Aorta (tissue), 5 donors: ENCODE results near the gene CREB3L2. TPM values are rescaled to one million over a fixed set of nuclear protein-coding genes. Genes with fewer than 3 reads are reported as not detected.

Experiments used
- ATAC-seq: fragments of 200-7000 bp; cut with Tn5 transposase; one replicate; pipeline ENCODE4 v1.9.1; 2022; ENCODE audit warnings: moderate library complexity; ENCODE audit not compliant: low FRiP score
- DNase-seq, 2 donors: peaks; one replicate each; pipeline ENCODE4 v3.0.0-alpha.2; 2020
- H3K27ac ChIP-seq, 2 donors: one replicate each; pipeline ENCODE4 v1.5.1; 2013; ENCODE audit warnings: low read length in 2 of 2, mild to moderate bottlenecking in 2 of 2, moderate library complexity in 2 of 2, control low read depth in 1 of 2, inconsistent platforms in 1 of 2, low read depth in 1 of 2
- H3K27me3 ChIP-seq, 2 donors: one replicate each; pipeline ENCODE4 v1.6.1; 2013; ENCODE audit warnings: control low read depth in 1 of 2, low read length in 1 of 2, mild to moderate bottlenecking in 1 of 2, moderate library complexity in 1 of 2; ENCODE audit not compliant: insufficient read depth in 2 of 2, control insufficient read depth in 1 of 2
- H3K36me3 ChIP-seq, 2 donors: one replicate each; pipeline ENCODE4 v1.6.1; 2013; ENCODE audit warnings: control low read depth in 1 of 2, low read length in 1 of 2, mild to moderate bottlenecking in 1 of 2; ENCODE audit not compliant: insufficient read depth in 2 of 2, control insufficient read depth in 1 of 2
- H3K4me1 ChIP-seq, 2 donors: one replicate each; pipeline ENCODE4 v1.6.1; 2013; ENCODE audit warnings: low read length in 2 of 2, control low read depth in 1 of 2, mild to moderate bottlenecking in 1 of 2, moderate library complexity in 1 of 2; ENCODE audit not compliant: insufficient read depth in 2 of 2, control insufficient read depth in 1 of 2
- H3K4me3 ChIP-seq, 2 donors: one replicate each; pipeline ENCODE4 v1.5.1; 2013; ENCODE audit warnings: low read length in 2 of 2, control low read depth in 1 of 2, mild to moderate bottlenecking in 1 of 2
- H3K9me3 ChIP-seq: one replicate; pipeline ENCODE4 v1.6.1; 2013; ENCODE audit warnings: mild to moderate bottlenecking, low read length; ENCODE audit not compliant: control insufficient read depth
- WGBS, 2 donors: extraction: QIAGEN DNeasy Blood & Tissue Kit; methylation state at CpG; one replicate each; pipeline ENCODE4 v1.1.7; 2013; 5-methylcytosine and 5-hydroxymethylcytosine counted together
- intact Hi-C, 2 donors: fragments of 100-400 bp; cut with DNase I; formaldehyde crosslinking; loops; one replicate each; pipeline versions ENCODE4 v1.14.2 to v1.15.0; 2022
- polyA plus RNA-seq, 2 donors: library from polyadenylated mRNA; stranded (reverse); fragments of 200-250 nt; gene quantifications; one replicate each; pipeline ENCODE4 v1.2.3, GENCODE V29; 2013
- total RNA-seq, 2 donors: library from RNA; stranded (reverse); fragmentation: NEBNext Ultra II Directional; extraction: Animal tissue kit (Norgen Biotek cat#: 25700); gene quantifications; one replicate each; pipeline ENCODE4 v1.2.1, GENCODE V29; 2021
- donor health status: healthy with polysubstance abuse.
- donor health status: Bipolar disorder and iron deficiency.
- donor health status: DM: no; HTN: no; CAD: no.
- donor health status: DM: no; HTN: no; CAD: no.
- donor health status: DM: yes; HTN: yes; CAD: no.

The CREB3L2 gene
- total and polyA plus RNA-seq, 4 donors, result 10.6 to 165 (median 73.7) TPM

DNA sequence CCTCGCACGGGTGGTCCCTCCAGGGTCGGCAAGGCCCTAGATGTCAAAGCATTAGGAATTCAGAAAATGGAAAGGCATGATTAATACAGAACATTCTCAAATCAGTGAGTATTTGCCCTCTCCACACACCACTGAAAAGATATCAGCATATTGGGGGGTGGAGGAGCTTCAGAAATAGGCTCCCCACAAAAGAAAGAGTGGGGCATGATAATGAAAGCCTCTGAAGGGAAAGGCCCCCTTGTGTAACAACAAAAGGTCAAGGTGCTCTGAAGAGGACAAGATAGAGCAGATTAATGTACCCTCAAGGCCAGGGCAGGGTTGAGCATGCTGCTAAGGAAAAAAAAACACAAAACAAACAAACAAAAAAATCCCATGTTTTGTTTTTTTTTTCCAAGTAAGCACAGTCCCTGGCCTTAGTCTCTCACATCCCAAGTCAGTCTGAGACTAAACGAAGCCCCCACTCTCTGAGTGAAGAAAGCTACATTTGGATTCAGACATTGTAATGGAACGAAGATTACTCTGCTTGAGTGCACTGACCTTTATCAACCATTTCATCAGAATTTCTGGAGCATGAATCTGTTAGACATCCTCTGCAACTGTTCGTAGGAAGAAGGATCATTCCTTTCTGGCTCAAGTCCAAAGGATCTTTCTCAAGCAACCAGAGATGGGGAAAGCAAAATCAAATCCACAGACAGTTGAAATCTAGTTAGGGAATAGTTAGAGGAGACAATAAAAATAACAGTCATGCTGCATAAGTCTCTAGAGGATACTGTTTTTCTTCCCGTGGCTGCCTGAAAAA lies 127.7 kb downstream of the CREB3L2 start:
- no peak overlapping the region for H3K4me3 ChIP-seq
- H3K36me3 ChIP-seq, result peaks cover 5 to 6% of the 10 kb centered on the region in 2 donors
- WGBS, 2 donors, result 46 to 49% methylated on average over 7 of the region's 7 CpGs
- DNase-seq (no peak), ATAC-seq (no peak)
- H3K27me3 ChIP-seq, result no peaks in the 10 kb centered on the region
- peak overlapping the region in 1 of 2 donors; percentile 62 for H3K27ac ChIP-seq
- intact Hi-C loops, result no loop called here
- H3K9me3 ChIP-seq, result no peaks in the 10 kb centered on the region
- H3K4me1 ChIP-seq, result peaks cover 6 to 14% of the 10 kb centered on the region in 2 donors

DNA sequence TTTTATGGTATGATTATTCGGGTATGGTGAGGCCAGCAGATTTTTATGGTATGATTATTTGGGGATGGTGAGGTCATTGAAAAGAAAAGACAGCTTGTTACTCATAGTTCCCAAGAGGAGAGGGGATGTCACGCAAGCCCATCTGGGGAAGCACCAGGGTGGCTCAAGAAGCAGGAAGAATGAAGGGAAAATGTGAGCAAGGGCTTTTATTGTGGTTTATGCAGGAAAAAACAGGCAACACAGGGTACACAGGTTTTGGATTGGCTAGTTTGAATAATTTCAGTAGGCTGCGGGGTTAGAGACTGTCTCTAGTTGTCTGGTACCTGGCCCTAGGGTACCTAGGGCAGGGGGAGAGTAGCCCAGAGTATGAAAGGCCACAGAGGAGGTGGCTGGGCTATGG lies 128.4 kb downstream of the CREB3L2 start:
- Histone ChIP-seq H3K4me3 (no peak overlapping the region), H3K27ac (no peak overlapping the region), H3K27me3 (no peaks in the 10 kb centered on the region), H3K9me3 (no peaks in the 10 kb centered on the region), H3K4me1 (peaks cover 6 to 11% of the 10 kb centered on the region in 2 donors), H3K36me3 (peaks cover 5 to 6% of the 10 kb centered on the region in 2 donors)
- intact Hi-C loops, result no loop called here
- ATAC-seq (no peak), DNase-seq (no peak)
- WGBS, 2 donors, result 86 to 87% methylated on average over 3 of the region's 3 CpGs

GRCh38 chr7:137871170-137871915 lies 130.5 kb downstream of the CREB3L2 start:
- ATAC-seq, result no peak
- Histone ChIP-seq H3K27ac (peak overlapping the region in 1 of 2 donors; percentile 4), H3K4me1 (peaks cover 3 to 5% of the 10 kb centered on the region in 2 donors), H3K4me3 (no peak overlapping the region), H3K27me3 (no peaks in the 10 kb centered on the region), H3K9me3 (no peaks in the 10 kb centered on the region), H3K36me3 (peaks cover 6 to 13% of the 10 kb centered on the region in 2 donors)
- no peak for DNase-seq
- 75 to 79% methylated on average over 7 of the region's 7 CpGs for WGBS, 2 donors
- intact Hi-C loops, result no loop called here

DNA sequence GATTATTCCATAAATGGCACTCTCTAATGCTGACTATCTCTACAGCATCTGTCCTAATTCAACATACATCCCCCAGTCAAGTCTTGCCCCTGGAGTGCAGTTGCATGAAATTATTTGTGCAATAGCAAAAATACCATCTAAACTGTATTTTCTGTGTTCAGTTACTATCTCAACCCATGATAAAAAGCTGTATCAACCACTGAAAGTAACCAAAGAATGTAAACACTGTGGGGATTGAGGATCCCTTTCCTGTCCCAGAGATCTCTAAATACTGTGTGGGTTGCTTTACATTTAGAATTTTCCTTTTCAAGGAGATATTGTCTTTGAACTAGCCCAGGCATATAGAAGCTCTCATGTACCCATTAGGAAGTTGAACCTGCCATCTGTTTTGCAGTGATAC lies 131.2 kb downstream of the CREB3L2 start:
- Histone ChIP-seq H3K9me3 (no peaks in the 10 kb centered on the region), H3K36me3 (peaks cover 6 to 15% of the 10 kb centered on the region in 2 donors), H3K4me3 (no peak overlapping the region), H3K27me3 (no peaks in the 10 kb centered on the region), H3K27ac (no peak overlapping the region), H3K4me1 (peaks cover 3 to 5% of the 10 kb centered on the region in 2 donors)
- no peak for ATAC-seq
- intact Hi-C loops, result no loop called here
- no peak for DNase-seq

- intact Hi-C loops, result no loop called here
- Histone ChIP-seq H3K36me3 (peaks cover 7 to 18% of the 10 kb centered on the region in 2 donors), H3K9me3 (no peaks in the 10 kb centered on the region), H3K27me3 (no peaks in the 10 kb centered on the region), H3K27ac (no peak overlapping the region), H3K4me3 (no peak overlapping the region), H3K4me1 (peaks cover 3 to 5% of the 10 kb centered on the region in 2 donors)
- no peak for DNase-seq
- 97 to 100% methylated on average over 1 of the region's 1 CpG for WGBS, 2 donors
- no peak for ATAC-seq
Observed at GRCh38 chr7:137870078-137870477, 131.8 kb downstream of the CREB3L2 start.

DNA sequence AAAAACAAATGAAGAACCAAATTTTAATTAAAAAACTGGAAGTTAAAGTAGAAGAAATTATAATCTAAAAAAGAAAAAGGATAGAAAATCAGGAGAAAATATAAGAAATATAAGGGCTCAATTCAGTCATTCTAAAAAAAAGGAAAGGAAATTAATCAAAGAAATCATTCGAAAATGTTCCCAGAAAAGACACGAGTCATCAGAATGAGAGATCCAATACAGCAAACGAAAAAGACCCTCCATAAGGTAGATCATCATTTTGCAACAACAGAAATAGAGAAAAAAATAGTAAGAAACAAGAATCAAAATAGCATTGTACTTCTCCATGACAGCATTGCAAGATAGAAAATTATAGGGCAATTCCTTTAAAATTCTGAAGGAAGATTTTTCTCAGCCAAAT lies 132.6 kb downstream of the CREB3L2 start:
- 92 to 93% methylated on average over 3 of the region's 3 CpGs for WGBS, 2 donors
- DNase-seq, result no peak
- no peak overlapping the region for H3K4me3 ChIP-seq
- intact Hi-C loops, result no loop called here
- H3K36me3 ChIP-seq, result peaks cover 8 to 20% of the 10 kb centered on the region in 2 donors
- no peak overlapping the region for H3K27ac ChIP-seq
- no peaks in the 10 kb centered on the region for H3K27me3 ChIP-seq
- H3K9me3 ChIP-seq, result no peaks in the 10 kb centered on the region
- no peak for ATAC-seq
- H3K4me1 ChIP-seq, result peaks cover 0 to 2% of the 10 kb centered on the region in 2 donors

DNA sequence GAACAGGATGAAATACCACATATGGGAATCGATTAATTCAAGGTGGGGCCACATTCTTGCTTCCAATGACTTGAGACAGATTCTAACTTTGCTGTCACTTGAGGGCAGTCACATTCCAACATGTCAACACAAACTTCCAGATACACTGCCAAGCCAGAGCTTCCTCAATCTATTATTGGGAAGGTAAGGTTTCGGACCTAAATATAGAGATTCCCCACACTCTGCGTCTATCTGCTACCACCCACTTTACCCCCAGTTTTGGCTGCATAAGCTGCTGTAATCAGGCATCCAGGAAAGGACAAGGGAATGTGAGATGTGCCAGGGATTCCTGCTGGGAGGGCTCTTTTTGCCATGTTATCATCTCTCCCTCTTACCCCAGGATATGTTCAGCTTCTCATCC lies 134.6 kb downstream of the CREB3L2 start:
- no peak overlapping the region for H3K4me3 ChIP-seq
- WGBS, 2 donors, result 87 to 91% methylated on average over 3 of the region's 3 CpGs
- H3K27me3 ChIP-seq, result no peaks in the 10 kb centered on the region
- ATAC-seq (no peak), DNase-seq (no peak)
- H3K9me3 ChIP-seq, result no peaks in the 10 kb centered on the region
- intact Hi-C loops, result no loop called here
- H3K36me3 ChIP-seq, result peaks cover 10 to 14% of the 10 kb centered on the region in 2 donors
- H3K27ac ChIP-seq, result no peak overlapping the region
- no peaks in the 10 kb centered on the region for H3K4me1 ChIP-seq

DNA sequence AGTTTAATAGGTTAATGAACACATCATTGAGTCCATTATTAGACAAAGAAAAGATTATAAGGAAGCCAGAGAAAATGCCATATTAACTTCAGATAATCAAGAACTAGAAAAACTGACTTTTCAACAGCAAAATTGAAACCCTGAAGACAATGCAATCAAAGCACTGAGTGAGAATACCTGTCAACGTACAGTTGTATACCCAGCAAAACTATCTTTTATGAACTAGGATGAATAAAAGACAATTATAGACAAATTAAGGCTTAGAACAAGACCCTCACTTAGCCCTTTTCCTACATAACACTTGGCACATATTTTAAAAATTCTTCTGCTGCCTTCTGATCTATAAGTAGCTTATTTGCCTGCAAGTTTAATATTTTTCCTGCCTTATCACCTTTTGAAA lies 136.1 kb downstream of the CREB3L2 start:
- no peak overlapping the region for H3K4me3 ChIP-seq
- intact Hi-C loops, result no loop called here
- H3K36me3 ChIP-seq, result peaks cover 8 to 14% of the 10 kb centered on the region in 2 donors
- no peaks in the 10 kb centered on the region for H3K27me3 ChIP-seq
- H3K4me1 ChIP-seq, result no peaks in the 10 kb centered on the region
- no peaks in the 10 kb centered on the region for H3K9me3 ChIP-seq
- DNase-seq (no peak), ATAC-seq (no peak)
- H3K27ac ChIP-seq, result no peak overlapping the region
- 97 to 99% methylated on average over 1 of the region's 1 CpG for WGBS, 2 donors
